NCI-H510A (cell line): Measurements from ENCODE around the gene SDCCAG8.

Experiments used
- DNase-seq: peaks from one replicate; lab custom pipeline; 2025; lab: John Stamatoyannopoulos, UW

SDCCAG8 gene

DNA sequence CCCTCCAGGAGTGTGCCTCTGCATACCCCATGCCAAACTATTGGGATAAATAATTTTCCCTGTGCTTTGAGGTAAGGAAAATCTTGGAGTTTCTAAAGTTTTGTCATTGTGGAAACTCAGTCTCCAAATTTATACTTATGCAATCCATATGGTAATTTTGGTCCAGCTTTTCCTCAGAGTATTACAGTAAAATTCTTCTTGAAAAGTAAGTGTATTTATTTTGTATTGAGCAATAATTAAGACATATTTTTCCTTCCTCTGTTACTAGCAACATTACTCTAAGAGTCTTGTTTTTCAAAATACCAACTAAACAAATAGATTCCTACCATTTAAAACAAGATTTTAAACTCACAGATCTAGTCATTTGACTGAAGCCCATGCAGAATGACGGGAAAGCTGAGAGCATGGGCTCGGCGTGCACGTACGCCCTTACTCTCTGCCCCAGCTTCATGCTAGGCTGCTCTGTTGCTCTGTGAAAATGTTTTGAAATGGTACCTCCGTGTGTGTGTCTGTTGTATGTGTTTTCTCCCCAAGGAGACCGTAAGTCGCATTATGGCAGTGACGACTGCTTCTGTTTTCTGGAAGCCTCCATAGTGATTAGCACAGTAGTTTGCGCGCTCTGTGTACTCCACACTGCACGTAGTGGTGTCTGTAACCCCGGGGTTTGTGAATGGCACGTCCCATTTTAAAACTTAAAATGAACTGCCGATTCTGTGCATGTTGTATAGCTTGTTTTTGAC is 165.3 kb downstream of the SDCCAG8 start:
- DNase-seq, result no peak

DNA sequence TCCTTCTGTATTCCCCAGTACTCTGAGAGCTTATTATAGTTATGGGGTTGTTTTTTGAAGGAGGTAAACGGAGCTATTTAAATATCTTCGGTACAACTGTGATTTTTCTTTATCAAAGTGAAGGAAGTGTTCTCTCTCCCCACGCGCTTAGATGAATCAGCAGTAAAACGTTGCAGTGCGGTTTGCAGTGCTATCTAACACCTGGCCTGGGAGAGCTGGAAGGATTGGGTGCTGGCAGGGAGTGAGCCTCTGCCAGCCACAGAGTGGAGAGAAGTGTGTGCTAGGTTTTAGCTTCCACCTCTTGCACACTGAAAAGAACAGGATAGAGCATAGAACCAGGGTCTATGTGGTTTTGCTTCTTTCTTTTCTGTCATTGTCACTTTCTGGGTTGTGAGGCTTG is 165.9 kb downstream of the SDCCAG8 start:
- DNase-seq, result peak; percentile 50

DNA sequence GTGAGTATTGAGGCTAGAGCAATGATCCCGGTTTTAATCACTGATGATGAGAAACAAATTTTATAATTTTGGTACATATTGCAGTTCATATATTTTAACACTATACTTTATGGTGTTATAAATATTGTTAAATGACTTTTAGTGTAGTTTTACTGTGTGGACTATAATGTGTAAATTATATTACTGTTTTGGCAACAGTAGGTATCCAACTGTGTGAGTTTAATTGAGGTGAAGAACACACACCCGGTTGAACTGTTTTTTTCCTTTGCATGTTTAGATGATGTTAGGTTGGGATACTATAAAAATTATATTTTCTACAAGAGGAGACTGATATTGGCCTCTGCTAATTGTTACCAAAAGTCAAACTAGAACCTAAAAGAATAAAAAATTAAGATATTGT is 166.5 kb downstream of the SDCCAG8 start:
- DNase-seq, result no peak

DNA sequence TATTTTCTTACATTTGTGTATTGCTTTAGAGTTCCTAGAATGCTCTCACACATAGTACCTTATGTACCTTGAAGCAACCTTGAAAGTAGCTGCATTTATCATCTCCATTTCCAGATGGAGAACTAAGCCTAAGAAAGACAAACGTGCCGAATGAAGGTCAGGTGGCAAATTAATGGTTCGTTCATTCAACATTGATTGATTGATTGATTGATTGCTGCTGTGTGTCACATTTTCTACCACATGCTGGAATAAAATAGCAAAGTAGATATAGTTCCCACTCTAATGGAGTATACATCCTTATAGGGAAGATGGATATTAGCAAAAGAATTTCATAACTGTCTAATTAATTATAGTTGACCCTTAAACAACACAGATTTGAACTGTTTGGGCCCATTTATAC is 172.2 kb downstream of the SDCCAG8 start:
- no peak for DNase-seq

DNA sequence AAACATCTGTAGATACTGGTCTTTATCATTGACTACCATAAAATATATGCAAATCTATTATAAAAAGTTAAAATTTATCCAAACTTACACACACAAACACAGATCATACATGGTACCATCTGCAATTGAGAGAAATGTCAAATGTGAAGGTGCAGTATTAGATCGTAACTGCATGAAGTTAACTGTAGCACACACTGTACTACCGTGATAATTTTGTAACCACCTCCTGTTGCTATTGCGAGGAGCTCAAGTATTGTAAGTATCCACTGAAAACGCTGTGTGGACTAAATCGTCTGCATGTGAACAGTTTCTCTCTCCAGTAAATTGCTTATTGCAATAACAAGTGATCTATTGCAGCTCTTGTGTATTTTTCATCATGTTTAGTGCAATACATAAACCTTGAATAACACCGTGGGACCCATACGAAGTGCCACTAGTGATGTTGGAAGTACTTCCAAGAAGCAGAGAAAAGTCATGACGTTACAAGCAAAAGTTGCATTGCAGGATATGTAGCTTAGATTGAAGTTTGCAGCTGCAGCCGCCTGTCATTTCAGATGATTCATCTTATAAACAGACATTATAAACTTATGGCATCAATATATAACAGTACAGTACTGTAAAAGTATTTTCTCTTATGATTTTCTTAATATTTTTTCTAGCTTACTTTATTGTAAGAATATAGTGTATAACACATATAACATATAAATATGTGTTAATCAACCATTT is 172.9 kb downstream of the SDCCAG8 start:
- no peak for DNase-seq

DNA sequence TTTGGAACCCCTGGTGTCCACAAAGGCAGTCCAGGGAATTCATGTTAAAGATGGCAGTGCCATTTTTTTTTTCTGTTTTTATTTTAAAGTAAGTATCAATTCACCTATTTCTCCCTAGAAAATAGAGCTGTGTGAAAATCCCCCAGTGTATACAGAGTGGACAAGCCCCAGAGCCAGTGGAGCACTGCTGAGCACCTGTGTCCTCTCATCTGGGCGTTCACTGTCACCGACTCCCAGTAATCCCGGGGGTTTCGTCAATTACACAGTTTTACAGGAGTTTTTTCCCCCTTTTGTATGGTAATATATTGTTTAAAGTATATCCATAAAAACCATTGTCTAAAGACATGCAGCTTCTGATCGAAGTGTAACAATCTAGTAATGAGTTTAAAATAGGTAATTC is 175.8 kb downstream of the SDCCAG8 start:
- no peak for DNase-seq

DNA sequence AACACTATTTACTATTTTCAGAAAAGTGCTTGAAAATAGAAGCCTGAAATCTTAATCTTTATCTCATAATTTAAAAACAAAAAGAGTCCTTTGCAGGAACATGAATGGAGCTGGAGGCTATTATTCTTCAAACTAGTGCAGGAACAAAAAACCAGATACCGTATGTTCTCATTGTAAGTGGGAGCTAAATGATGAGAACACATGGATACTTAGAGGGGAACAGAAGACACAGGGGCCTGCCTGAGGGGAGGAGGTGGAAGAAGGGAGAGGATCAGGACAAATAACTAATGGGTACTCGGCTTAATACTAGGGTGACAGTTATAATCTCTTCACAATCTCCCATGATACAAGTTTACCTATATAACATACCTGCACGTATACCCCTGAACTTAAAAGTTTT is 176.3 kb downstream of the SDCCAG8 start:
- no peak for DNase-seq

DNA sequence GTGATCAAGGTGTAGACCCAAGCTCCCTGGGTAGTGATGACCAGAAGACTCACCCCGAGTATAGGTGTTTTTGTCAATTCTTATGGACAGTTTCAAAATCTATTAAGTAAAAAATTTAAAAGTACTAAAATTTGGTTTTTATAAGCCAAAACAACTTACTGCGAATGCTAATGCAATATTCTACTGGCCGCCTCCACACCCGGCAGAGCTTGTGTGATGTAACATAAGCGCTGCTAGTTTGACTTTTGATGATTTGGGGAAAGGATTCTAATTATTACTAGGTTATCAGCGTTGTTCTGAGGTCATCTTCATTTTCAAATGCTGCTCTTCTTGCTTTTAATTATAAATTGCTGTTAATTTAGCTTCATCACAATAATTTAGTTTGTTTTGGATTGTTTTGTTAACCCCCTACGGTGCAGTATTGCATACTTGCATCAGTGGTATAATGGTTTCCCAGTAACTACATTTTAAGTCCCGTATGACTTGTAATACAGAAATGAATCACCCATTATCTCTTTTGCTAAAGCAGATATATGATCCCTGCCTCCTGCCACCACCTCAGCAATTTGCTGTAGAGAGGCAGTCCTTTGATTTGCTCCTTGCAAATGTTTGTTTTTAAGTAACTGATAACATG is 178.0 kb downstream of the SDCCAG8 start:
- DNase-seq, result no peak

DNA sequence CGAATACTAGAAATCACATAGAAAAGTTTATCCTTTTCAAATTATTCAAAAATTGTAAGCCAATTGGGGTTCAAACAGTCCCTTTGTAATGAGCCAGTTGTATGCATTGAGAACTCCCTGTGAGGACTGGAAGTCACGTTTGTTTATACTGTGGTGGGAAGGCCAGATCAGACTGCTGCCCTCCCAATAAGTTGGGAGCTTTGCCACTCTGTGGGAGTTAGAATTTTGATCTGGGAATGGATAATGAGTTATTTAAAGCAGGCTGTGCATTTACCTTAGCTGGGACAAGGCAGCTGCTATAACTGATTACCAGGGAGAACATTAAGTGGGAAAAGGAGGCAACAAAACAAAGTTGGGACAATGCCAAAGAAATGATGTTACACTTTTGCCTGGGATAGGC is 178.8 kb downstream of the SDCCAG8 start:
- DNase-seq, result no peak

DNA sequence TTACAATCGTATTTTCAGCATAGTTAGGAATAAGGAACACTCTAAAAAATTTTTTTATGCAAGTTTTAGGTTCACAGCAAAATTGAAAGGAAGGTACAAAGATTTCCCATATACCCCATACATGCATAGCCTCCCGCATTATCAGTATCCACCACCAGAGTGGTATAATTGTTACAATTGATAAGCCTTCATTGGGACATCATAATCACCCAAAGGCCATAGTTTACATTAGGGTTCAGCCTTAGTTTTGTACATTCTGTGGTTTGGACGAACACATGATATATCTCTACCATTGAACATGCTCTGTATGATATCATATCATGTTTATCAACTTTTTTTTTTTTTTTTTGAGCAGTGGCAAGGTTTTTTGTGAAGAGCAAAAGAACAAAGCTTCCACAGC is 180.0 kb downstream of the SDCCAG8 start:
- DNase-seq, result no peak

DNA sequence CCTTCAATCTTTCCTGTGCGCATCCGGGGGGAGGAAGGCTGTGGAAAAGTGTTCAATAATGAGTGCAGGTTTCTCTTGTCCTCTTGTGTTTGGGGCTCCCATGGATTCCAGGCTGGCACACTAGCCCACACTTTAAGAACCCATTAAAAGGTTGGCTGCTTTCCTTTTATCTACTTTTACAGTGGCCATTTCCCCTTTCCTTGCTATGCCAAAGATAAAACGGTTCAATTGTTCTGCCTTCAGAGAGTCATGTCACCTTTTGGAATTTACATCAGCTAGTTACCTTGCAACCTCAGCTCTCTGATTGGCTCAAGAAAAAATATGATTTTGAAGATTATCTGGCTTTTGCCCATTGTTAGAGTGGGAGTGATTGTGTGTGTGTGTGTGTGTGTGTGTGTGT is 182.3 kb downstream of the SDCCAG8 start:
- DNase-seq, result no peak

DNA sequence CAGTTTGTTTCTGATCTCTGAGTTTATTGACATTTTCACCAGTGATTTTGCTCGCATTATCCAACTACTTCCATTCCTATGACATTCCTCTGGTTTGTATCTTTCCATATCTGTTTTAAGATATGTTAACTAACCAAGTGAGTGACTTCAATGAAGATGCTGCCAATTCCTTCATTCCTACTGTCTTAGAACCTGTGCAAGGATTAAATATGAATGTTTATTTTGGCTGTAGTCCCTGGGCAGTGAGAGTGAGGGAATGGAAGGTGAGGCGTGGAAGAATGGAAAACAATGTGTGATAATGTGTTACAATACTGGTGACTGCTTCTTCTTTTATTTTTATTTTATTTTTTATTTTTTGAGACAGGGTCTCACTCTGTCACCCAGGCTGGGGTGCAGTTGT is 183.0 kb downstream of the SDCCAG8 start:
- no peak for DNase-seq

DNA sequence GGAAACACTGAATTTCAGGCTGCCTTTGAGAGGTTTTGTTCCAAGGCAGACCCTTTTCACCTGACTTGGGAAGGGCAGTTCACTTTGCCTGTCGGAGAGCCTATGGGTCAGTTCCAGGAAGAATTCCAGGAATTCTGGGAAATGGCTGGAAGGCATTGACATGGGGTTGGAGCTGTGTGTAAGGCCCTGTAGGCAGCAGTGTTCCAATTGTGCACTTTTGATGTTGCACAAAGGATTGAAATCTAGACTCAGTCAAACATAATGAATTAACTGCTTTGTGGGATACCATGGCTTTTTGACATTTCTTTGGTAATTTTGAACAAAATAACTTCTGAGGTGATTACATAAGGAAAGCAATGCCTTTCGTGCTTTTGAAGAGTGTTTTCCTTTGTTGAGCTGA is 184.6 kb downstream of the SDCCAG8 start:
- no peak for DNase-seq

DNA sequence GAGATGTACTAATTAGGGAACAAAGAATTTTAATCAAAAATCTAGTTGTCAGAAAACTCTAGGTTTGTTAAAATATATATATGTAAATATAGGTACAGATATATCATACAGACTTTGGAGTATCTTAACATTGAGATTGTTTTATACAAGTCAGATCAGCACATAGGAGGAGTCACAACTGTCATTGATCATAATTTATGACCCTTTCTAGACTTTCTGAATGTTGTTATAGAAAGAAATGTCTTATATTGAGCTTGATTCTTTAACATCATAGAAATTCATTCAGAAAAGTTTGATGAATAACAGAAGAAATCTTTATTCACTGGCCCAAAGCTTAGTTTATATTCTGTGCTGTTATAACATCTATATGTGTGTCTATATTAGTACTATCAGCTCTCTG is 185.8 kb downstream of the SDCCAG8 start:
- DNase-seq, result no peak

DNA sequence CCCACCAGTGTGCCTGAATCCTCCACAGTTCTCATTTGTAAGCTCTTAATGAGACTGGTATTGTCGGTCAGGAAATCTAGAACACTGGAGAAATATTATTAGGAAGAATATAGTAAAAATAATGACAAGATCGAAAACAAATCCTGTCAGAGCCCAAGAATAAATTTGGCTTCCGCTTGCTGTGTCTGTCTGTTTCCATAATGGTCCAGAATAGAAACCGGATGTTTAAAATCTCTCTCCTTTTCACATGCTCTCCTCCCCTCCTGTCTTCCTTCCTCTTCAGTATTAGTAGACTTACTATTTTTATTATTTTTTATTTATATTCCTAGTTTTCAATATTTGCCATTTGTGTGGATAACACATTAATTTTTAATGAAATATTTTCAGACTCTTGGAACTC is 187.7 kb downstream of the SDCCAG8 start:
- no peak for DNase-seq

DNA sequence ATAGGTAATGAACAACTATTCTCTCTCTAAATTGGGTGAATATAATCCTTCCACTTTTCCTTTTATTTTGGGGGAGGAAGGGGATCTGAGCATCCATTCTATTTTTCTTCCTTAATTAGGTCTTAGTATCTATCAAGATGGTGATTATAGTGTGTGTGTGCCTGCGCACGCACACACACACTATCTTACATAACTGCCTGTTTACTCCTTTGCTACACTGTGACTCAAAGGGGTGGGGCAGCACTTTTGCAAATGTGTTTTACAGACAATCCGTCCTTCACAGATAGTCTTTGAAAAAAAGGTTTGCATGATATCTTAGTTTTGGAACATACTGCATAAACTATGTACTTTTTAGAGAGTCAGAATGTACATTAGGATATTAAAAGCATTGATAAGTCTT is 191.5 kb downstream of the SDCCAG8 start:
- DNase-seq, result no peak

DNA sequence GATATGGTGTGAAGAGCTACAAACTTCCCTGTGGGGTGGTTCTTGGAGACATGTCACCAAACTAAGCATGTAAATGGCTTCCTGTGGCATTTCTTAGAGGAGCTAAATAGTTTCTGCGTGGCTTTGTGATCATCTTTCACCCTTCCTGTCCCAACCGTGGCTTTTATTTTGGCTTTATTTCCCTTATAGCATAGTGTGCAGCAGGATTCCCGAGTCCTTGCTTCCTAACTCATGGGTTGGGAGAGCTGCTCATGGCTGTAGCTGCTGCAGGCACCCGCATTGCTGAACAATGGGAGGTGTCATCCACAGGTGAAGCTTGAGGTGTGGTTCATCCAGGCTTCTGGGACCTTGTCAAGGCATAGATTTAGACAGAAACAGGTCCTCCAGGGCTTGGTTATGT is 192.0 kb downstream of the SDCCAG8 start:
- no peak for DNase-seq

DNA sequence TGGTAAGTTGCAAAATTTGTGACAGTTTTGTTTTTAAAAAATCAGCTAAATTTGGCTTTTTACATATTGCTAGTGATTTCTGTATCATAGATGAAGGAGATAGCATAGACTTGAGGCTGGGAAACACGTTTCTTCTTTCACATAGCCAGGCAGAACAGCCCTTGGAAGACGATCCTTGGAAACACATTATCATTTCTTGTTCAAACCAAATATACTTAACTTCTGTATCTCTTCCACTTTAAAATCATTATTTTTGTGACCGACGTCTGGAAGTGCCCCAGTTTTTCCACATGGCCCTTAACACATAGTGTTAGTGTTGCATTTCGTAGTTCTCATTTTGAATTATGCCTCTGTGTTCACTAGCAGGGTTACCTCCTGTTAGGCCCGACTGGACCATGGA is 193.5 kb downstream of the SDCCAG8 start:
- no peak for DNase-seq

DNA sequence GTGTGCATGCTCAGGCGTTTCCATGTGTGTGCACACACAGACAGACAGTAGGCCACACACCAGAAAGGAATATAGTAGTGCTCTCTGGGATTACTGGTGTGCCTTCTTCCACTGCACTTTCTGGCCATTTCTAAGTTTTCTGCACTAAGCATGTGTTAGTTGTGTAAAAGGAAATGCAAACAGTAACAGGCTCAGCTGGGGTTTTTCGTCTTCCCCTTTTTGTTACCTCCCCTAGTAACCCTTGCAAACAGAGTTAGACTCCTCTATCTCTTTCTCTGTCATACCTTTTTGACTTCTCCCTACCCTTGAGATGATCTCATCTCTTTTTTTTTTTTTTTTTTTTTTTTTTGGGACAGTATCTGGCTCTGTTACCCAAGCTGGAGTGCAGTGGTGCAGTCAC is 196.3 kb downstream of the SDCCAG8 start:
- DNase-seq, result no peak

DNA sequence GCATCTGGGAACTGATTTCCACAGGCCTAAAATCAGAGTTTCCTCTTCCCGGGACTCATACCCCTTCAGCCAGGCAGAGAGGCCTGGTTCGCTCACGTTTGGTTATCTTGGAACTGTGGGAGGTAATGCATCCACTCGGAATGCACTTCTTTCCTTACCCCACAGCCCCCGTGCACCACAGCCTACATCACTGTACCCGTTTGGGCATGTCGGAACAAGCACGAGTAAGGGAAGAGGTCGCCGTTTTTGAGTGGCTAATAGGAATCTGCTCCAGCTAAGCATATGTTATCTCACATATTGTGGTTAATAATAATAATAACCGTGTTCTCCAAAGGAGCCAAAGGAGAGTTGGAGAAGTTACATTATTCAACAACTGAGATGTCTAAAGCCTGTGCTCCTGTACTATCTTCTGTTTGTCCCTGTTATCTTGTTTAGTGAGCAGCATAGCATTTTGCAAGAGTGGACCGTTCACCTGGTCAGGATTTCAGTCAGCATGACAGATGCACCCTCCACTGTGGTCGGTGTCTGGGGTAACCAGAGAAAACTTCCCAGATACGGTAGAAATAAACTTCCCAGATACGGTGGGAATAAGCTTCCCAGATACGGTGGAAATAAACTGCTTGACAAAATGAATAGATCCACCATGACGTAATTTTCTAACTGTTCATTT is 198.6 kb downstream of the SDCCAG8 start:
- DNase-seq, result no peak

DNA sequence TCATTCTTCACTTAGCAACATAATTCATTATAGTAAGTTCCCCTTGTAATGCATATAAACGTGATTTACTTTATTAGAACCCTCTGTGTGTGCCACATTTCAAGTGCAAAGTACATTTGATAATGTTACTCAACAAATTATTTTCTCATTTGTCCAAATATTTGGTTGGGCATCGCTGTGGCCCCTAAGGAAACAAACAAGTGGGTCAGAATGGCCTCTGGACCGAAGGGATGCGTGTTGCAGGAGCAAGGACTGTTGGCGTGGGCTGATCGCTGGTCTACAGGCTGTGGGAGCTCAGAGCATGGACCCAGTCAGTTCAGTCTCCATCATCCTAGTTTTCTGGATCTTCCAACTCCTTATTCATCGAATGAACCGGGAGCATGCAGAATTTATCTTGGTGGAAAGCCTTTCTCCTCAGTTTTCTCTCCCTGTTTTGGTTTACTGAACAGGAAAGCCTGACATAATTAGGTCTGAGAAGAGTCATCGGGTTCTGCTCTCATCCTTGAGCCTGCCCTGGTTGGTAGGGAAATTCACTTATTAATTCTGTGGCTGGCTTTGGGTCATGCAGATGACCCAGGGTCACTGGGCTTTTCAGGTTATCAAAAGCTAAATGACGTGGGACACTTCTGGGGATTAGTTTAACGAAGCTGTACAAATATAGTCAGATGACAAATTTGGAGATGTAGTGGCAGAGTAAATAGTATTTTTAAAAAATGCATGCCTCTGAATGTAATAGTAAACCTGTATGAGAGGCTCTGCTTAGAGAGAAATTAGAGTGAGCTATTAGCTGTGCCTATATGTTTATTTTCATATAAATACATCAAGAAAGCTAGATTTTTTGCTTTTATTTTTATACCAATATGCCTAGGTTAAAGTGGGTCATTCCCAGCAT is 200.2 kb downstream of the SDCCAG8 start:
- no peak for DNase-seq
